KG1 (cell line): Measurements from ENCODE around the gene SPPL3.

Source experiments
- DNase-seq: peaks from one replicate; lab custom pipeline; 2025; lab: John Stamatoyannopoulos, UW

SPPL3 gene

DNA sequence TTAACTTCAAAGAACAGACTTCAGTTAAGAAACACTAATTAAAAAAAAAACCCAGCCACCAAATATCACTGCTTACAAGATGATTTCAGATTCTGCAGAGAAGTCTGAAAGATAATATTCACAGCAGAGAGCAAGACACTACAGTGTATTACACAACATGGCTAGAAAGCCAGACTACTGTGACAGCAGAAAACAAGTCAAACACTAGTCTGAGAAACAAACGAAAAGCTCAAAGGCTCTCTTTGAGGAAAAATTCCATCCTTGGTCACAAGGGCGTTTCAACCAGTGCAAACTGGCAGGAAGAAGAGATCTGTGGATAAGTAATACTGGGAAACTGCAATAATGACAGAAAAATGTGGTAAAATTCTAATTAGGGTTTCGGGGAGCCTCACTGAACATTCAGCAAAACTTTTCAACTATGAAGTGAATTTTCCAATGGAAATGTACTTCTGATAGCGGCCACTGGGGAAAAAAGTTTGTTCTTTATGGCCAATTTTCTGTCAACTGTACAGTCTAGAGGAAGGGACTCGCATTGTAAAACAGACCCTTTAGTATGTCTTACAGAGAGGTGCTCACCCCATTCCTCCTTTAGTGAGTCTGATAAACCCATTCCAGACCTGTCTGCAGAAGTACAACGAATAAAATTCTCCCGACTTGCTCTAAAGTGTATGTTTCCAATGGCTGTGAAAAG lies 128.2 kb downstream of the SPPL3 start:
- no peak for DNase-seq

DNA sequence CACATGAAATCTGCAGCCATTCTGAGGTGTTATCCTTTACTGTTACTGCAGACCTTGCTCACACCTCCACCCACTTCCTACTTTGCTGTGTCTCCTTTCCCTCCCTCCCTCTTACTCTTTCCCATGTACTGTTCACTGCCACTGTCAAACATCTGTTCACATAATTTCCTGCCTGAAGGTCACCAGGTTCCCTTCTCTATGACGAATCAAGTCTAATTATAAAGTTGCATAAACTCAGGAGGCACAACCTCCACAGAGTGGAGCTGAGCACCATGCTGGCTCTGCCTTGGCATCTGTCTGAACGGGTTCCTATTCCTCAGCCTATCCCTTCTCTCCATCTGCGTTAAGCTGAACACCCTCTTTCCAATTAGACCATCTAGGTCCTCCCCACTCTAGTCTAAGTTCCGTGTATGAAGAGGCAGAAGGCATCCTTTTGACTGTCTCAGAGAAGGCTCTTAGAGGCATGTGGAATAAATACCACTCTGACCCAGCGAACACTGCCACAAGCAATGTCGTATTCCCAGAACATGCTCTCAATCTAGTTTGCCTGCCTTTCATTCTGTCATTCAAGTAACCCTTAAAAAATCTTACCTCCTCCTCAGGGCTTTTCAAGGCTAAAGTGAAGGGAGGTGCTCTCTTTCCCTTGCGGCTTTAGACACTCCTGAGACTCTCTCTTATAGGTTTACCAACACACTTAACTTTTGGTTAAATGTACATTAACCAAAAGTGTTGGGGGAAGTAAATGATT lies 129.8 kb downstream of the SPPL3 start:
- no peak for DNase-seq

DNA sequence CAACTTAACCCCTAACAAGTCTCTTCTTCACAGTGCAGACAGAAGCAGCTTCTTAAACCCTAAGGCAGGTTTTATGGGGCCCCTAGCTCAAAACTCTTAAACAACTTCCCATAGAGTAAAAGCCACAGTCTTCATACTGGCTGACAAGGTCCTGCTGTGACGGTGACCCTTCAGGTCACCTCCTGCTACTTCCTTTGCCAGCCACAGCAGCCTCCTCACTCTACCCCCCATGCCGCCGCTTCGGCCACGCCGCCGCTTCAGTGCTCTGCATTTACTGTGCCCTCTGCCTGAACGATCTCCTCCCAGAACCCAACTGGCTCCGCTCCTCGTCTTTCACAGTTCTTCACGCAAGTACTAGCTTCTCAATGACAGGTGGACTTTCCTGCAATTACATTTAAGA lies 133.1 kb downstream of the SPPL3 start:
- DNase-seq: no peak

DNA sequence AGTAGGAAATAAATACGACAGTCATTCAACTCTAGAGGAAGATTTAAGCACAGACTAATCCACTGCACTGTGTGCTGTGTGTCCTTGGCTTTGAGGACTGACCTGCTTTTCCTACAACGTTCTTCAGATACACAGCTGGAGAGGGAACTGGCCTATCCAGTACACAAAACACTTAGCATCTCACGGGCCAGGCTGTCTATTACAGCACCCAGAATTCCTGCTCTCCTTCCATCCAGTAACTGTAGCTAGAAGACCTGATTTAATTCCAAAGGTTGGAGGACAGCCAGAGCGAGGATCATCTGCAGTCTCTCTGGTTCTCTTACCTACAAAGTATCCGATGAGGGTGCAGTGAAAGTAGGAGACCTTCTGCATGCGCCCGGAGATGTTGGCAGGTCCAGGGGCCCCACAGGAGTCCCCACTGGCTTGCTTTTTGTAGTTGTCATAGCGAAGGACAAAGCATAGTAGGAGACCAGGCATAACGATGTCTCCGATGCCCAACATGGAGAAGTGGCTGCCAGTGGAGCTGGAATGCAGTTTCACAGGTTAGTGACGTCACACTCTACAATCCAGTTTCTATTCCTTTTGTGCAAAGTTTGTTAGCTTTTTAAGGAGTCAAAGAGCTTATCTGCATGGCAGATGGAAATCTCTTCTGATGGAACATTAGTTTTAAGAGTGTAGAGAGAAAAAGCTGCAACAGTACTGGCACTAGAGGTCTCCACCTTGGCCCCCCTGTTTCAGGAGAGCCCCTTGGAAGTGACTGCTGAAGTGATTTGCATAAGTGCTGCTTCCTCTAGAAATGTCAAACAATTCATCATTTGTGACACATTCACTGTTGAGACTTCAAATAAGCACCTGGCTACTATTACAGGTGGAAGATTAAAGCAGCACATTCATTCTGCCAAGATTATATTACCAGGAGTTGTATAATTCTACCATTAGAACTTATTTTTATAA lies 136.8 kb downstream of the SPPL3 start:
- DNase-seq: no peak

DNA sequence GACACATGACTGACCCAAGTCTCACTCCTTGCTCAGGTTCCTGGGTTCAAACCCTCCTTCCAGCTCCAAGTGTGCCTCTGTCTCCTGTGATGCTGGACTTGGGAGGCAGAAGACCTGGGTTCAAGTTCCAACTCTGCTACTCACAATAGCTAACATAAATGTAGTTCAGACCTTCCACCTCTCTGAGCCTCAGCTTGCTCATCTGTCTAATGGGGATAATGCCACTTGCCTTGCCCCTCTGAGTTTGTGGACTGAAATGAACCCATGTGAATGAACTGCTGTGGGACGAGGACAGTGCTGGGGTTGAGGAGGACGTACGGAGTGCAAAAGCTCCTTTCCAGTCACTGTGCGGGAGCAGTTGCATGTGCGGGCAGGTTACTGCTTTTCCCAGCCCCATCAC lies 137.6 kb downstream of the SPPL3 start:
- DNase-seq: no peak

DNA sequence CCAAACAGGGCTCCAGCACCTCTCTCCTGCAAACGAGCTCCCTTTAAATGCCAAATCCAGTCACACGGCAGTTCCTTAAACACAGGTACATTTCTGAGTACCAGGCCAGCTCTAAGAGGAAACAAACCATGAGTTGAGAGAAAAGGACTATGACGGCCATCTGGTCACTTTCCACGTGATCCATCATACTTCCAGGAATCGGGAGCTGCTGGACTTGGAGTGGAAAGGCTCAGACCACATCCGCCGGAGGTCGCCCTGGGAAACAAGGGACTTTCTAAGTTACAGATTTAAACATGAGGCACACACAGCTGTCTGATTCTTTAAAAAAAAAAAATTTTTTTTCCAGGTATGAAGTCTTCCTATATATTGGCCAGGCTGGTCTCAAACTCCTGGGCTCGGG lies 139.3 kb downstream of the SPPL3 start:
- DNase-seq: no peak

DNA sequence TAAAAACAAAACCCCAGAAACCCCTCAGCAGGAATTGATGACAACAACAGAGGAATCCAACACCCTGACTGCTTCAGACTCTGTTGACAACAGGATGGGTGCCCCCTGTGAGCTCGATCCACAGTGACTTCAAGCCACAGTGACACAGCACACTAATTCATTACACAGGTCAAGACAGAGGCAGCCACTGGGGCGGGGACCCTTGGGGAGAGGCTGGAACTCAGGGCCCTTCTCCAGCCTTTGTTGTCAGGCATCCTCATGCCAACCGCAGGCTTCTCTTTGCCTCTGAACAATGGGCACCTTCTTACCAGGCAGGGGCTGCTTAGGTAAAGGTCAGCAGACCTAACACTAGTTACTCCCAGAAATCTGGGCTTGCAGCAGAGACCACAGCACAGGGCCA lies 140.9 kb downstream of the SPPL3 start:
- DNase-seq: no peak

DNA sequence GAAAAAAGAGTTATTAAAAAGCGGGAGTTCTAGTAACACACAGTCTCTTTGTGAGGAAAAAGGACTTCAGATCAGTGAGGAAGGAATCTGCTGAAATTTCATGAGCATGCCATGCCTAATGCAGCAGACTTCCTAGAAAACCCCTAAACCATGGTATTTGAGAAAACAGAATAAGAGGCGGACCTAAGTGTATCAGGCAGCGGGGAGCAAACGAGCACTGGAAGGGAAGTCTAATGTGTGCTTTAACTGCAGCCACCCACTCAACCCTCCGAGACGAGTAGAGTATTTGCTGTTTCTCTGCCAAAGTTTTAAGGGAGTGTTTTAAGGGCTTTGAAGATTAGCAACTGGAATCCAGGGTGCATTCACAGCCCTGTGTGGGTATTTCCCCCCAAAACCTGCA lies 142.1 kb downstream of the SPPL3 start:
- no peak for DNase-seq

DNA sequence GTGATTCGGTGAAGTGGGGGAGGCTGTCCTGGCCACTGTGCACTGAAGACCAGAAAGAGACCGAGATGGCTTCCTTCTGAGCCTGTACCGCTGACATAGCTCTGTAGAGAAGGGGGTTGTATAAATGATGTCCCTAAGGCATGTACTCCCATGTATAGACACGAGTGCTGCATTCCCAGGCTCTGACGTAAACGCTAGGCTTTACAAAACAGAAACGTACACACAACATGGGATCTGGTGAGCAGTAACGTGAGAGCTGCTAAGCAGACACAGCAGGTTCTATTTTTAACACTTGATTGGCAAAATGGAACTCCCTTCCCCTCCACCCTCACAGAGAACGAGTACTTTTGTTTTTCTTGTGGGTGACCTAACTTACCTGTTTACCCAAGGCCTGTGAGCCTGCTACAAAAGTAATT lies 142.6 kb downstream of the SPPL3 start:
- DNase-seq: no peak

DNA sequence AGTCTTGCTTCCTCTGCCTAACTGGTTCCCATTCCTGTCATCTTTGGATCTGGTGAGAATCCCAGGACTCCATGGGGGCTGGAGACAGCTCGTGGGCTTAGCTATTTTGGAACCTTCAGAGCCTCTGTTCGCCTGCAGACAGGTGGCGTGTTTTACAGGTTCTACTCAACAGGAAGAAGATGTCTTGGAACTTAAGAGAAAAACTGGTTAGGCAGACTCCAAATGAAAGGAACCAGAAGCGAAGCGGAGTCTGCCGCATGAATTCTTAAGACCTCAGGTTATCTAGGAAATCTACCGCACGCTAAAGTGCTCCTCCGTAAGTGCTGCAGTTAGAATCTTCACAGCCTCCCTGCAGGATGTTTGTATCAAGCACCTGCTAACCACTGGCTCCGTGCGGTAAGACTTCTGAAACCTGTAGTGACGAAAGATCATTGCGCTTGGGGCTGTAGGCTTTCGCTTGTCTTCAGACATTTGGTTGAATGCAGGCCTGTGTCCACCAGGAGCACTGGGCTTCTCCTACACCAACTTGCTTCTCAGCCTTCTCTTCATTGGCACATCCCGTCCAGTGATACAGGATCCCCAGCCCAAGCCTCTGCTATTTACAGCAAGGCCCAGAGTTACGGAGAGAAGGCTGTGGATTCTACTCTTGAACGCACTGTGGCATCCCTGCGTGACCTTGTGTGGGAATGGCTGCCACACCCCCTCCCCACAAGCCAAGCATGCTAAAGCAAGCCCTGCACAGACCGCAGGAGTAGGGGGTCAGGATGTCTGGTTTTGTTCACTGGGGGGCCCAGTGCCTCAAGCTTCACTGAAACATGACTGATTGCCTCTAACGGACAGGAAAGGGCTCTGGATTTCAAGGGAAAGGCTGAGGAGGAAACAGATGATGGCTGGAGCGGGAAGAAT lies 143.6 kb downstream of the SPPL3 start:
- no peak for DNase-seq

DNA sequence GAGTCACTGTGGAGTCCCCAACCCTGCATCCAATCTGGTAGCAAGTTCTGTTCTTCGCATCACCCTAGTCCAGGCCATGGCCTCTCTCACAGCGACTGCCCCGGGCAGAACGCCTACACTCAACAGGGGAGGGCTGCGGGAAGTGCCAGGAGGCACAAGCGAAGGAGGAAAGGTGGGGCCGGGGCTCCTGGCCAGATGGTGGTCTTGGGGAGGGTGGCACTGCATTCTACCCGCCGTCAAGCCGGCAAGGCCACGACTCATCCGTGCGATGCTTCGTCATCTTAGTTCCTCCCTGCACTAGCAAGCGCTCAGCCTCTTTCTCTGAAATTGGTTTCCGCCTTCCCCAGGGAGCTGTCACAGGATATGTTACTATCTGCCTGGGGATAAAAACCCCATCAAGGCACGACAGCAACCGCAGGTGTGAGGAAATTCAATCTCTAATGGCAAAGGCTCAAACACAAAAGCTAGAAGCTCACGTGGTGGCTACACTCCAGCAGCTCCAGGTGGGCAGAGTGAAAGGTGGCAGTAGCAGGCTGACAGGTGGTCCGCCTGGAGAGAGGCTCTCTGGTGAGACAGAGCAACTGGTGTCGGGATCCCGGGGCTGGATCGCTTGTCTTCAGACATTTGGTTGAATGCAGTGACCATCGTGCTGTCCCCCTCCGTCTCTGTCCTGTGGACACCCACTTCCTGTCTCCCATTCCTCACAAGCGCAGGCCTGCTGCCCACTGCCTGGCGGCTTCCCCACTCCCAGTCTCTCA lies 144.4 kb downstream of the SPPL3 start:
- no peak for DNase-seq

DNA sequence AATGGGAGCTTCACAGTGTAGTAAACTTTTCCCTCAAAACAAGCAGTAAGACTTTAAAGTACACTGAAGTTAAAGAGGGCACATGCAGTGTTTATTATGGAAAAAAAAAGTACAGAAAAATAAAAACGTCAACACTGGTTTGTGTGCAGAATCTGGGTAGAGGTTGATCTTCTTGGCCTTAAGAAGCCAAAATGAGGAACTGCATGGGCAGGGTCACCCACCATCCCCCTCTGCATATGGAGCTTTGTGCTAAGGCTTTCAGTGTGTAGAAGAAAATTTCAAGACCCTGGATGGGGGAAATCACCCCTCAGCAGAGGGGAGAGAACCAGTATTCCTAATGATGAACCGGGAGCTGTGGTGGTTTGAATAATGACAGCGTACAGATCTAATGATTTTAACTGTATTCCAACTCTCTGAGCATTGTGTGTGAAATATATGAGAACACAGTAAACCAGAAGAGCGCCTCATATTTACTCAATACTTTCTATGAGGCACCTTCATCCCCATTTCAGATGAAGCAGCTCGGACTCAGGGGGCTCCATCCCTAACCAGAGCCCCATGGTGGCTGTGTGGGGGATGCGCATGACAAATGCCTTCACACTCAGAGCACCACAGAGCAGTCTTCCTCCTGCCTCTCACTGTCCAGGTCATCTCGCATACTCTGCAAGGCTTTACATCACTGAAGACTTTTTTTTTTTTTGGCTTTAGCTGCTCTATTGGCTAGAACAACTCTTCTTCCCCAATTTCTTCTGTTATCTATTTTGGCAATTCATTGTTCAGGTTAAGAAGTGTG lies 145.2 kb downstream of the SPPL3 start:
- no peak for DNase-seq

DNA sequence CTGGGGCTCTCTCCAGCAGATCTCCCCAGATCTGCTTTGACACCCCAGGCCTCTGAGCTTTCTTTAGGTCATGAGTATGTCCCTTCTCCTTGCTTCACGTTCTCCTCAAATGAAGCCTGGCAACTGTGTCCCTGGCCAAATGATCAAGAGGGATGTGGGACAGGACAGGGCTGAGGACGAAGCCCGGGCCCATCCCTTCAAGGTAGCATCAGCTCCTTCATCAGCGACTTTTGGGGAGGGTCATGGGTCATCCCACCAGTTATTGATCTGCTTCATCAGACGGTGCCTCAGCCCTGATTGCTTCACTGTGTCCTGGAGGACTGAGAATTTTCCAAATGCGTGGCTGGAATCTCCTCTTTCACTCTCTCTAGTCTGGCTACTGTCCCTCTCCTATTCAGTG lies 146.2 kb downstream of the SPPL3 start:
- no peak for DNase-seq

DNA sequence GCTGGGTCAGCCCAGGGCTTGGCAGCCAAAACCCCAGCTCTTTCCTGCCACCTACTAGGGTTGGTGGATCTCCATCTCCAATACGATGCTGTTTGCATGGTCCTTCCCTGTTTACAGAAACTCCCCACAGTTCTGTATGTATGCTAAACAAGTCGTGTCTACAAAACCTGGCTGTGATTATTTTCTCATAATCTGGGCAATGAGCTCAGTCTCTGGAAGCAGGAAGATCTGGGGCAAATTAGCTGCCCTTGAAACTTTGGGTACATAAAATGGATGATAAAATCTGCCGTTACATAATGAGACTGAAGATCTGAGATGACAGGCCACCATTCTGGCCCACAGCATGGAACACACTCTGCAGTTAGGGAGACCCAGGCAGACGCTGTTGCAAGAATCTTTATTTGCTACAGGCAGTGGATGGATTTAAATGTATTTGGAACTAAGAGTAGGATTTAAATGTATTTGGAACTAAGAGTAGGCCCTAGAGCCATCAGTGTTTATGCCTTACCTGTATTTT lies 146.9 kb downstream of the SPPL3 start:
- DNase-seq: no peak

DNA sequence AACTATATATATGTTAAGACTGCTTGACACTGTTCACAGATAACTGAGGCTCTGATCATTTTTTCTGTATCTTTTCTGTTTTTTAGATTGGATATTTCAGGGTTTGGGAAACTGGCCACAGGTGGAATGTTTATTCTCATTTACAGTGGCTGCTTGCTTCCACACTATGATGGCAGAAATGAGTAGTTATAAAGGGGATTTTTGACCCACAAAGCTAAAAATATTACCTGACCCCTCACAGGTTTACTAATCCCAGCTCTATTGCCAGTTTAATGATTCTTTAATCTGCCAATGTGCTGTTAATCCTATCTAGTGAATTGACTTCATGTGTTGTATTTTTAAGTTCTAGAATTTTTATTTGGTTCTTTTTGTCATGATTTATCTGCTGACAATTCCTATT lies 148.9 kb downstream of the SPPL3 start:
- DNase-seq: no peak

DNA sequence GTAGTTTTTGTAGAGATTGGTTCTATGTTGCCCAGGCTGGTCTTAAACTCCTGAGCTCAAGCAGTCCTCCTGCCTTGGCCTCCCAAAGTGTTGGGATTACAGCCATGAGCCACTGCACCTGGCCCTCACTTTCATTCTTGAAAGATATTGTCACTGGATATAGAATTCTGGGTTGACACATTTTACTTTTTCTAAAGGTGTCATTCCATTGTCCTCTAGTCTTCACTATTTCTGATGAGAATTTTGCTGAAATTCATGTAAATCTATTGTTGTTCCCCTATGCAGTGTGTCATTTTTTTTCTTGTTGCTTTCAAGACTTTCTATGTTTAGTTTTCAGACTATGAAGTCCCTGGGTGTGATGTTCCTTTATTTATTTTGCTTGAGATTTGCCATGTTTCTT lies 149.4 kb downstream of the SPPL3 start:
- DNase-seq: no peak

DNA sequence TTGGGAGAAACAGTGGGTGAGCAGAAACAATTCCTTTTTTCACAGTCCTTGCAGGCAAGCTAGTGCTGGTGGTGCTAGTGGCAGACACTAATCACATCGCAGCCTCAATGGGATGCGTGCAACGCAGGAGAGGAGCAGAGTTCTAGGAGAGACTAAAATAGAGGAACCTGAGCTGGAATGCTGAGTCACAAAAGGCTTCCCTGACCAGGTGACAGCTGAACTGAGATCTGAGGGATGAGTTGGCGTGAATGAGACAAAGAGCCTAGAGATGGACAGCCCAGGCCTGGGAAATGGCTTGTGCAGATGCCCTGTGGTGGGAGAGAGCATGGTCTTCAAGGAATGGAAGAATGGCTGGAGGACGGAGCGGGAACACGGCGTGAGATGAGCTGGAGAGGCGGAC lies 152.8 kb downstream of the SPPL3 start:
- DNase-seq: no peak

DNA sequence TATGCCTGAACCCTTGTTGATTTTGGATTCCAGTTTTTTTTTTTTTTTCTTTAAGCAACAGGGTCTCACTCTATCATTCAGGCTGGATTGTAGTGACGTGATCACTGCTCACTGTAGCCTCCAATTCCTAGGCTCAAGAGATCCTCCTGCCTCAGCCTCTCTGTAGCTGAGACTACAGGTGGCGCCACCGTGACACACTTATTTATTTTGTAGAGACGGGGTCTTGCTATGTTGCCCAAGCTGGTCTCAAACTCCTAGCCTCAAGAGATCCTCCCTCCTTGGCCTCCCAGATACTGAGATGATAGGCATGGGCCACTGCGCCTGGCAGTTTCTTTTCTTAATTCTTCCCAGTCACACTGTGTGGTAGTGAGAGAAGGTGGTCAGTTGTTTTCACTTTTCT lies 153.4 kb downstream of the SPPL3 start:
- DNase-seq: no peak

DNA sequence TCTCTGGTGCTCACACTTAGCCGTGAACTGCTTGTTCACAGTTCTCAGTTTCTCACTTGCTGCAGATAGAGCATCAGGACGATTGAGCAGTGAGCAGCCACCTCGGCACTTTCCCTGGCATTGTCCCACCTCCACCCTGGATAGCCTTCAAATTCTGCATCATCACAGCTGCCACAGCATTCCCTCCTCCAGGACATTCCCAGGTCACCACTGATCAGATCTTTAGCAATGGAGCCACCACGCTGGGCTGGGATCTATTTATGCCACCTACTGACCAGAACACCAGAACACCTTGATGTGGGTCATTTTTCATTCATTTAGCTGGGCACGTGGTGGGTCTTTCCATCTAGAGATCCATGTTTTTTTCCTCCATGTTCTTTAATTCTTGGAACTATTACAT lies 154.9 kb downstream of the SPPL3 start:
- no peak for DNase-seq

DNA sequence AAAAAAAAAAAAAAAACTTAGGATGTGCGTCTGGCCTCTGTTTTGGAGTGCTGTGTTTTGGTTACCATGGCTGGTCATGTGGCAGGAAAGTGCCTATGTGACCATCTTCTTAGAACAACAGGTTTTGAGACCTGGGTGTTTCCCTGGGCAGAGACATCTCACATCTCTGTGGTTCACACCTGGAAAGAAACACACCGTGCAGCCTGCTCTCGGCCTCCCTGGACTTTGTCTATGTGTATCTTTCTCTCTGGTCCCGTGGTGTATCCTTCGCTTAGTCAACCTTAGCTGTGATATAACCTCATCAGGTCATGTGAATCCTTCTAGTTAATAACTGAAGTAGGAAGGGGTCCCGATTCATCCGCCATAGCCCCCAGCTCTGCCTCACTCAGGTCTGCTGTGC lies 155.9 kb downstream of the SPPL3 start:
- DNase-seq: no peak
